Hepatocyte (in vitro differentiated cells): Measurements from ENCODE around the gene ZNF473.

ENCODE experiments used
- EZH2 ChIP-seq: fragments of 200-600 bp; sonication (generic); IDR thresholded peaks from 2 replicates; pipeline ENCODE4 v1.6.1; 2016; ENCODE audit warnings: antibody characterized with exemption, mild to moderate bottlenecking, borderline replicate concordance
- EZH2phosphoT487 ChIP-seq: fragments of 200-600 bp; sonication (generic); IDR thresholded peaks from one replicate; pipeline ENCODE4 v1.6.1; 2018; ENCODE audit warnings: antibody characterized with exemption, mild to moderate bottlenecking, low read depth, moderate library complexity; ENCODE audit not compliant: unreplicated experiment, severe bottlenecking
- TF ChIP-seq, protein P1 (sequence below): fragments of 200-600 bp; sonication (generic); IDR thresholded peaks from 2 replicates; pipeline ENCODE4 v1.5.1; 2016; ENCODE audit warnings: antibody characterized with exemption, mild to moderate bottlenecking; ENCODE audit not compliant: poor library complexity

DNA sequence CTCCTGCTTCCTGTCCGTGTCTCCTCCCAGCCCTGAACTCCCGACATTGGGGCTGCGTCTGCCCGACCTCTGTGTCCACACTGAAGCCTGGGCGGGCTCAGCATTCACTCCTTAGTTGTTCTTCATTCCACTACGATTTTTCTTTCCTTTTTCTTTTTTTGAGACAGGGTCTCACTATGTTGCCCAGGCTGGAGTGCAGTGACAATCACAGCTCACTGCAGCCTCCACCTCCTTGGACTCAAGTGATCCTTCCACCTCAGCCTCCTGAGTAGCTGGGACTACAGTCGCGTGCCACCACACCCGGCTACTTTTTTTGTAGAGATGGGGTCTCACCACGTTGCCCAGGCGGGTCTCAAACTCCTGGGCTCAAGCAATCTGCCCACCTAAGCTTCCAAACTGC is 41.3 kb upstream of the ZNF473 start:
- TF ChIP-seq, protein P1, sequence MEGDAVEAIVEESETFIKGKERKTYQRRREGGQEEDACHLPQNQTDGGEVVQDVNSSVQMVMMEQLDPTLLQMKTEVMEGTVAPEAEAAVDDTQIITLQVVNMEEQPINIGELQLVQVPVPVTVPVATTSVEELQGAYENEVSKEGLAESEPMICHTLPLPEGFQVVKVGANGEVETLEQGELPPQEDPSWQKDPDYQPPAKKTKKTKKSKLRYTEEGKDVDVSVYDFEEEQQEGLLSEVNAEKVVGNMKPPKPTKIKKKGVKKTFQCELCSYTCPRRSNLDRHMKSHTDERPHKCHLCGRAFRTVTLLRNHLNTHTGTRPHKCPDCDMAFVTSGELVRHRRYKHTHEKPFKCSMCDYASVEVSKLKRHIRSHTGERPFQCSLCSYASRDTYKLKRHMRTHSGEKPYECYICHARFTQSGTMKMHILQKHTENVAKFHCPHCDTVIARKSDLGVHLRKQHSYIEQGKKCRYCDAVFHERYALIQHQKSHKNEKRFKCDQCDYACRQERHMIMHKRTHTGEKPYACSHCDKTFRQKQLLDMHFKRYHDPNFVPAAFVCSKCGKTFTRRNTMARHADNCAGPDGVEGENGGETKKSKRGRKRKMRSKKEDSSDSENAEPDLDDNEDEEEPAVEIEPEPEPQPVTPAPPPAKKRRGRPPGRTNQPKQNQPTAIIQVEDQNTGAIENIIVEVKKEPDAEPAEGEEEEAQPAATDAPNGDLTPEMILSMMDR, result no peak
- TF ChIP-seq EZH2 (no peak), EZH2phosphoT487 (no peak)
